Islet of Langerhans (tissue), 1 donor: ENCODE measurements around the gene NXPE4.
"Not testable (repeated sequence)": the region's sequence is repeated elsewhere in the genome, so short reads cannot be mapped to it uniquely, and the experiment has no call there.

Source experiments
- FAIRE-seq: peaks from one replicate; lab custom pipeline; 2011; peaks lifted over from hg19 to GRCh38; lab: Jason Lieb, UNC

NXPE4 gene

DNA sequence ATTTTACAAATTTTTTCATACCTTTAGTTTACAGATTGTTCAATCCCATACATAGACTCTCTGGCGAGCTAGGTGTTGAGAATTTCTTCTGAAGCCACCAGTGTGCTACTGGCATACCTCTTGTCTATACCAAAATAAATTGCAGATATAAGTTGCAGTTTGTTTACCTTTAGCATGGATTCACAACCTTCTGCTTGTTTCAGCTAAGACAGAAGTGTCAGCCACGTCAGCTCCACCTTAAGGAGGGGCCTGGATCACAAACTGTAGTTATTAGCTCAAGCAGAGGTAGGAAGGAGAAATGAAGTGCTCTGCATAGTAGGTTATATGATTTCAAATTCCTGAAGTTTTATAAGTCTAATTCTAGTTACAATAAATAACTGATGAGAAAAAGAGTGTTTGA lies at the start of gene NXPE4:
Gene NXPE4, minus strand, starts transcription at position 216 of the 400 bp plus-strand sequence. CDS start 1,027 bp downstream, outside the sequence.
- no peak for FAIRE-seq

DNA sequence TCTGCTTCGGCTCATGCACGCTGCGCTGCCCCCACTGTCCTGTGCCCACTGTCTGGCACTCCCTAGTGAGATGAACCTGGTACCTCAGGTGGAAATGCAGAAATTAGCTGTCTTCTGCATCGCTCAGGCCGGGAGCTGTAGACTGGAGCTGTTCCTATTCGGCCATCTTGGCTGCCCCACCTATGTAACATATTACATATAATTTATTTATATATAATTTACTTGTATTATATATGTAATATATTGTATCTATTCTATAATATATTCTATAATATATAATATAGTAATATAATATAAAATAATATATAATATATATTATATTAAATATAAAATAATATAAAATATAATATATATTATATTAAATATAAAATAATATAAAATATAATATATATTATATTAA lies 43.9 kb upstream of the NXPE4 start:
- not testable (repeated sequence) for FAIRE-seq

DNA sequence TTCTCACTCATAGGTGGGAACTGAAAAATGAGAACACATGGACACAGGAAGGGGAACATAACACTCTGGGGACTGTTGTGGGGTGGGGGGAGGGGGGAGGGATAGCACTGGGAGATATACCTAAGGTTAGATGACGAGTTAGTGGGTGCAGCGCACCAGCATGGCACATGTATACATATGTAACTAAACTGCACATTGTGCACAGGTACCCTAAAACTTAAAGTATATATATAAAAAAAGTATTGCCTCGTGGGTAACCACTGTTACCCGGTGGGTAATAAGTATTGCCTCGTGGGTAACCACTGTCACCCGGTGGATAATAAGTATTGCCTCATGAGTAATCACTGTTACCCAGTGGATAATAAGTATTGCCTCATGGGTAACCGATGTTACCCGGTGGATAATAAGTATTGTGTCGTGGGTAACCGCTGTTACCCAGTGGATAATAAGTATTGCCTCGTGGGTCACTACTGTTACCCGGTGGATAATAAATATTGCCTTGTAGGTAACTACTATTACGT lies 35.9 kb upstream of the NXPE4 start:
- FAIRE-seq = not testable (repeated sequence)

DNA sequence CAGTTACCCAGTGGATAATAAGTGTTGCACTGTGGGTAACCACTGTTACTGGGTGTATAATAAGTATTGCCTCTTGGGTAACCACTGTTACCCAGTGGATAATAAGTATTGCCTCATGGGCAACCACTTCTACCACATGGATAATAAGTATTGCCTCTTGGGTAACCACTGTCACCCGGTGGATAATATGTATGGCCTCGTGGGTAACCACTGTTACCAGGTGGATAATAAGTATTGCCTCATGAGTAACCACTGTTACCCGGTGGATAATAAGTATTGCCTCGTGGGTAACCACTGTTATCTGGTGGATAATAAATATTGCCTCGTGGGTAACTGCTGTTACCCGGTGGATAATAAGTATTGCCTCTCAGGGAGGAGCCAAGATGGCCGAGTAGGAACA lies 29.7 kb upstream of the NXPE4 start:
- FAIRE-seq = no peak

DNA sequence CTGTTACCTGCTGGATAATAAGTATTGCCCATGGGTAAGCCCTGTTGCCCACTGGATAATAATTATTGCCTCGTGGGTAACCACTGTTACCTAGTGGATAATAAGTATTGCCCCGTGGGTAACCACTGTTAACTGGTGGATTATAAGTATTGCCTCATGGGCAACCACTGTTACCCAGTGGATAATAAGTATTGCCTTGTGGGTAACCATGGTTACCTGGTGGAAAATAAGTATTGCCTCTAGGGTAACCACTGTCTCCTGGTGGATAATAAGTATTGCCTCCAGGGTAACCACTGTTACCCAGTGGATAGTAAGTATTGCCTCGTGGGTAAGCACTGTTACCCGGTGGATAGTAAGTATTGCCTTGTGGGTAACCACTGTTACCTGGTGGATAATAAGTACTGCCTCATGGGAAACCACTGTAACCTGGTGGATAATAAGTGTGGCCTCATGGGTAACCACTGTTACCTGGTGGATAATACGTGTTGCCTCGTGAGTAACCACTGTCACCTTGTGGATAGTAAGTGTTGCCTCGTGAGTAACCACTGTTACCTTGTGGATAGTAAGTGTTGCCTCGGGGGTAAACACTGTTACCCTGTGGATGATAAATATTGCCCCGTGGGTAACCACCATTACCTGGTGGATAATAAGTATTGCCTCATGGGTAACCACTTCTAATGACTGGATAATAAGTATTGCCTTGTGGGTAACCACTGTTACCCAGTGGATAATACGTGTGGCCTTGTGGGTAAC lies 29.0 kb upstream of the NXPE4 start:
- no peak for FAIRE-seq

GRCh38 chr11:114623720-114624119 lies 28.1 kb upstream of the NXPE4 start:
- no peak for FAIRE-seq

DNA sequence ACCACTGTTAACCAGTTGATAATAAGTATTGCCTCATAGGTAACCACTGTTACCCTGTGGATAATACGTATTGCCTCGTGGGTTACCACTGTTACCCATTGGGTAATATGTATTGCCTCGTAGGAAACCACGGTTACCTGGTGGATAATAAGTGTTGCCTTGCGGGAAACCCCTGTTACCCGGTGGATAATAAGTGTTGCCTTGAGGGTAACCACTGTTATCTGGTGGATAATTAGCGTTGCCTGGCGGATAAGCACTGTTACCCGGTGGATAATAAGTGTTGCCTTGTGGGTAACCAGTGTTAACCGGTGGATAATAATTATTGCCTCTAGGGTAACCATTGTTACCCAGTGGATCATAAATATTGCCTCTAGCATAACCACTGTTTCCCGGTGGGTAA lies 27.3 kb upstream of the NXPE4 start:
- no peak for FAIRE-seq

DNA sequence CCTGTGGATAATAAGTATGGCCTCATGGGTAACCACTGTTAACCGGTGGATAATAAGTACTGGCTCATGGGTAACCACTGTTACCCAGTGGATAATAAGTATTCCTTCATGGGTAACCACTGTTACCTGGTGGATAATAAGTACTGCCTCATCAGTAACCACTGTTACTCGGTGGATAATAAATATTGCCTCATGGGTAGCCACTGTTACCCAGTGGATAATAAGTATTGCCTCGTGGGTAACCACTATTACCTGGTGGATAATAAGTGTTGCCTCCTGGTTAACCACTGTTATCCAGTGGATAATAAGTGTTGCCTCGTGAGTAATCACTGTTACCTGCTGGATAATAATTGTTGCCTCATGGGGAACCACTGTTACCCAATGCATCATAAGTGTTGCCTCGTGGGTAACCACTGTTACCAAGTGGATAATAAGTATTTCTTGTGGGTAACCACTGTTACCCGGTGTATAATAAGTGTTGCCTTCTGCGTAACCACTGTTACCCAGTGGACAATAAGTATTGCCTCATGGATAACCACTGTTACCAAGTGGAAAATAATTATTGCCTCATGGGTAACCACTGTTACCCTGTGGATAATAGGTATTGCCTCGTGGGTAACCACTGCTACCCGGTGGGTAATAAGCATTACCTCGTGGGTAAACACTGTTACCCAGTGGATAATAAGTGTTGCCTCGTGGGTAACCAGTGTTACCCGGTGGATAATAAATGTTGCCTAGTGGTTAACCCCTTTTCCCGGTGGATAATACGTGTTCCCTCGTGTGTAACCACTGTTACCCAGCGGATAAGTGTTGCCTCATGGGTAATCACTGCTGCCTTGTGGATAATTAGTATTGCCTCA lies 26.6 kb upstream of the NXPE4 start:
- no peak for FAIRE-seq

DNA sequence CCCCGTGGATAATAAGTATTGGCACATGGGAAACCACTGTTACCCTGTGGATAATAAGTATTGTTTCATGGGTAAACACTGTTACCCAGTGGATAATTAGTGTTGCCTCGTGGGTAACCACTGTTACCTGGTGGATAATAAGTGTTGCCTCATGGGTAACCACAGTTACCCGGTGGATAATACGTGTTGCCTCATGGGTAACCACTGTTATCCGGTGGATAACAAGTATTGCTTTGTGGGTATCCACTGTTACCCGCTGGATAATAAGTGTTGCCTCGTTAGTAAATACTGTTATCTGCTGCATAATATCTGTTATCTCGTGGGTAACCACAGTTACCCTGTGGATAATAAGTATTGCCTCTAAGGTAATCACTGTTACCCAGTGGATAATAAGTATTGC lies 25.5 kb upstream of the NXPE4 start:
- FAIRE-seq = no peak

GRCh38 chr11:114619659-114620173 lies 24.1 kb upstream of the NXPE4 start:
- no peak for FAIRE-seq

DNA sequence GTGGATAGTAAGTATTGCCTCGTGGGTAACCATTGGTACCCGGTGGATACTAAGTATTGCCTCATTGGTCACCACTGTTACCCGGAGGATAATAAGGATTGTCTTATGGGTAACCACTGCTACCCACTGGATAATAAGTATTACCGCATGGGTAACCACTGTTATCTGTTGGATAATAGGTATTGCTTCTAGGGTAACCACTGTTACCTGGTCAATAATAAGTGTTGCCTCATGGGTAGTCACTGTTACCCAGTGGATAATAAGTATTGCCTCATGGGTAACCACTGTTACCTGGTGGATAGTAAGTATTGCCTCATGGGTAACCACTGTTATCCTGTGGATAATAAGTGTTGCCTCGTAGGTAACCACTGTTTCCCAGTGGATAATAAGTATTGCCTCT lies 22.6 kb upstream of the NXPE4 start:
- FAIRE-seq = no peak

DNA sequence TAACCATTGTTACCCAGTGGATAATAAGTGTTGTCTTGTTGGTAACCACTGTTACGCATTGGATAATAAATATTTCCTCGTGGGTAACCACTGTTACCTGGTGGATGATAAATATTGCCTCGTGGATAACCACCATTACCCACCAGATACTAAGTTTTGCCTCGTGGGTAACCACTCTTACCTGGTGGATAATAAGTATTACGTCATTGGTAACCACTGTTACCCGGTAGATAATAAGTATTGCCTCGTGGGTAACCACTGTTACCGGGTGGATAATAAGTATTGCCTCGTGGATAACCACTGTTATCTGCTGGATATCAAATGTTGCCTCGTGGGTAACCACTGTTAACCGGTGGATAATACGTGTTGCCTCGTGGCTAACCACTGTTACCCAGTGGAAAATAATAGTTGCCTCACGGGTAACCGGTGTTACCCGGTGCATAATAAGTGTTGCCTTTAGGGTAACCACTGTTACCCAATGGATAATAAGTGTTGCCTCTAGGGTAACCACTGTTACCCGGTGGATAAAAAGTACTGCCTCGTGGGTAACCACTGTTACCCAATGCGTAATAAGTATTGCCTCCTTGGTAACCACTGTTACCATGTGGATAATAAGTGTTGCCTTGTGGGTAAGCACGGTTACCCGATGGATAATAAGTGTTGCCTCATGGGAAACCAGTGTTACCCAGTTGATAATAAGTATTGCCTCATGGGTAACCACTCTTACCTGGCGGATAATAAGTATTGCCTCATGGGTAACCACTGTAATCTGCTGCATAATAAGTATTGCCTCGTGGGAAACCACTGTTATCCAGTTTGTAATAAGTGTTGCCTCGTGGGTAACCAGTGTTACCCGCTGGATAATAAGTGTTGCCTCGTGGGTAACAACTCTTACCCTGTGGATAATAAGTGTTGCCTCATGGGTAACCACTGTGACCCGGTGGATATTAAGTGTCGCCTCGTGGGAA lies 21.9 kb upstream of the NXPE4 start:
- no peak for FAIRE-seq

GRCh38 chr11:114616516-114616915 lies 20.9 kb upstream of the NXPE4 start:
- no peak for FAIRE-seq

- no peak for FAIRE-seq
Measured at GRCh38 chr11:114615448-114616361, 20.1 kb upstream of the NXPE4 start.

- no peak for FAIRE-seq
Measured at GRCh38 chr11:114614127-114614720, 18.6 kb upstream of the NXPE4 start.

GRCh38 chr11:114613094-114613493 lies 17.5 kb upstream of the NXPE4 start:
- not testable (repeated sequence) for FAIRE-seq

DNA sequence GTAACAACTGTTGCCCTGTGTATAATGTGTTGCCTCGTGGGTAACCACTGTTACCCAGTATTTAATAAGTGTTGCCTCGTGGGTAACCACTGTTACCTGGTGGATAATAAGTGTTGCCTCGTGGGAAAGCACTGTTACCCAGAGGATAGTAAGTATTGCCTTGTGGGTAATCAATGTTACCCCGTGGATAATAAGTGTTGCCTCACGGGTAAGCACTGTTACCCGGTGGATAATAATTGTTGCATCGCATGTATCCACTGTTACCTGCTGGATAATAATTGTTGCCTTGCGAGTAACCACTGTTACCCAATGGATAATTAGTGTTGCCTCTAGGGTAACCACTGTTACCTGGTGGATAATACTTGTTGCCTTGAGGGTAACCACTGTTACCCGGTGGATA lies 17.1 kb upstream of the NXPE4 start:
- no peak for FAIRE-seq

GRCh38 chr11:114612199-114612598 lies 16.6 kb upstream of the NXPE4 start:
- not testable (repeated sequence) for FAIRE-seq

DNA sequence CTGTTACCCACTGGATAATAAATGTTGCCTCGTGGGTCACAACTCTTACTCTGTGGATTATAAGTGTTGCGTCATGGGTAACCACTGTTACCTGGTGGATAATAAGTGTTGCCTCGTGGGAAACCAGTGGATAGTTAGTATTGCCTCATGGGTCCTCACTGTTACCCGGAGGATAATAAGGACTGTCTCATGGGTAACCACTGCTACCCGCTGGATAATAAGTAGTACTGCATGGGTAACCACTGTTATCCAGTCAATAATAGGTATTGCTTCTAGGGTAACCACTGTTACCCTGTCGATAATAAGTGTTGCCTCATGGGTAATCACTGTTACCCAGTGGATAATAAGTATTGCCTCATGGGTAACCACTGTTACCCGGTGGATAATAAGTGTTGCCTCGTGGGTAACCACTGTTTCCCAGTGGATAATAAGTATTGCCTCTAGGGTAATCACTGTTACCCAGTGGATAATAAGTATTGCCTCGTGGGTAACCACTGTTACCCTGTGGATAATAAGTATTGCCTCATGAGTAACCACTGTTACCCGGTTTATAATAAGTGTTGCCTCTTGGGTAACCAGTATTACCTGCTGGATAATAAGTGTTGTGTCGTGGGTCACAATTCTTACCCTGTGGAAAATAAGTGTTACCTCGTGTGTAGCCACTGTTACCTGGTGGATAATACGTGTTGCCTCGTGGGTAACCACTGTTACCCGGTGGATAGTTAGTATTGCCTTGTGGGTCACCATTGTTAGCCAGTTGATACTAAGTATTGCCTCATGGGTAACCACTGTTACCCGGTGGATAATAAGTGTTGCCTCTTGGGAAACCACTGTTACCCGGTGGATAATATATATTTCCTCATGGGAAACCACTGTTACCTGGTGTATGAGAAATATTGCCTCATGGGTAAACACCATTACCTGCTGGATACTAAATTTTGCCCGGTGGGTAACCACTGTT lies 15.7 kb upstream of the NXPE4 start:
- FAIRE-seq = no peak
